ENCODE measurements around the gene SCG3. TPM values are rescaled to one million over a fixed set of nuclear protein-coding genes. Genes with fewer than 3 reads are reported as not detected.

The SCG3 gene
- polyA plus RNA-seq, 2 of the 4 experiments (the other 2 are of a cell fraction): 0.03 TPM; not detected in 1

- 85% methylated on average over 5 of the region's 5 CpGs for WGBS (ENCODE audit: missing lambda C conversion rate)
- H3K4me3 ChIP-seq: no peak overlapping the region
- TF ChIP-seq RARB (CRISPR knock-in tag; IDR thresholded peaks at IDR 0.05) (no peak), ZSCAN20 (CRISPR knock-in tag; IDR thresholded peaks at IDR 0.05) (no peak), CTCF (IDR thresholded peaks at IDR 0.05) (peak; percentile 18; the same call in 1 of the 3 replicates), NR3C1 (IDR thresholded peaks at IDR 0.05) (no peak), ZNF302 (CRISPR knock-in tag; IDR thresholded peaks at IDR 0.05) (no peak), KDM1A (IDR thresholded peaks at IDR 0.05; ENCODE audit: low read depth) (no peak), ATOH8 (CRISPR knock-in tag; IDR thresholded peaks at IDR 0.05; ENCODE audit: low read depth) (no peak), RAD21 (conservative IDR thresholded peaks at IDR 0.05 in 1 of 2, IDR thresholded peaks at IDR 0.05 in 1 of 2) (peak; percentile 29 to 41; a peak in 3 of 5 replicates), NFE2L2 (conservative IDR thresholded peaks at IDR 0.05; ENCODE audit: low read length) (no peak), EHMT2 (IDR thresholded peaks at IDR 0.05; ENCODE audit: low read depth) (no peak), JUN (IDR thresholded peaks at IDR 0.05) (no peak), HDAC2 (IDR thresholded peaks at IDR 0.05) (no peak)
- H3K4me1 ChIP-seq: peaks cover 16% of the 10 kb centered on the region
- DNase-seq (ENCODE audit: low read depth in 1 of 2, low spot score in 1 of 2) (no peak), FAIRE-seq (no peak), ATAC-seq (no peak)
- CTCF ChIA-PET: interaction anchor here (0.6 to 9.8 kb wide), 13 partner anchors 7 to 104 kb away, joined by 3 to 73 read pairs (median 4); no protein-coding TSS in a partner anchor
- H3K9me3 ChIP-seq: no peaks in the 10 kb centered on the region
- H3K4me2 ChIP-seq: peak overlapping the region; percentile 95
- no peak overlapping the region for H3K27ac ChIP-seq
- POLR2A ChIA-PET: interaction anchor here (1.1 kb wide), 1 partner anchor 10 kb away, joined by 3 read pairs; no protein-coding TSS in a partner anchor
These were observed 54.1 kb downstream of the SCG3 start for GRCh38 chr15:51735228-51736010.

- Histone ChIP-seq H3K27ac (no peak overlapping the region; a peak in 1 of 6 replicates), H3K4me1 (peaks cover 16% of the 10 kb centered on the region), H3K4me2 (peak overlapping the region; percentile 95), H3K4me3 (peak overlapping the region; percentile 68; the same call in 2 of the 3 replicates), H3K9me3 (no peaks in the 10 kb centered on the region)
- TF ChIP-seq HMGXB4 (CRISPR knock-in tag; IDR thresholded peaks at IDR 0.05; ENCODE audit: borderline replicate concordance) (no peak), ZFP36 (IDR thresholded peaks at IDR 0.05; ENCODE audit: borderline replicate concordance, partially characterized antibody) (no peak), CHD4 (IDR thresholded peaks at IDR 0.05; ENCODE audit: borderline replicate concordance) (no peak), EP300 (IDR thresholded peaks at IDR 0.05) (no peak), RCOR1 (IDR thresholded peaks at IDR 0.05; ENCODE audit: low read depth, low read length) (no peak), HES2 (IDR thresholded peaks at IDR 0.05) (no peak), EHF (CRISPR knock-in tag; IDR thresholded peaks at IDR 0.05) (no peak), TP53 (CRISPR knock-in tag; IDR thresholded peaks at IDR 0.05) (no peak), POLR2A (IDR thresholded peaks at IDR 0.05; ENCODE audit: low read length) (no peak), HEYL (CRISPR knock-in tag; IDR thresholded peaks at IDR 0.05) (no peak), RAD21 (conservative IDR thresholded peaks at IDR 0.05 in 1 of 2, IDR thresholded peaks at IDR 0.05 in 1 of 2) (no peak), ZSCAN20 (CRISPR knock-in tag; IDR thresholded peaks at IDR 0.05) (no peak), E2F6 (IDR thresholded peaks at IDR 0.05; ENCODE audit: borderline replicate concordance, low read depth) (no peak), KDM1A (IDR thresholded peaks at IDR 0.05; ENCODE audit: low read depth) (no peak), FOXS1 (CRISPR knock-in tag; IDR thresholded peaks at IDR 0.05) (no peak)
- FAIRE-seq (no peak), ATAC-seq (no peak), DNase-seq (ENCODE audit: low read depth in 1 of 2, low spot score in 1 of 2) (no peak)
- WGBS (ENCODE audit: missing lambda C conversion rate): 82% methylated on average over 3 of the region's 3 CpGs
- CTCF ChIA-PET: interaction anchor here (0.8 to 9.8 kb wide), 14 partner anchors 9 to 104 kb away, joined by 3 to 73 read pairs (median 4); no protein-coding TSS in a partner anchor
- POLR2A ChIA-PET: interaction anchor here (1.7 kb wide), 1 partner anchor 235 kb away, joined by 6 read pairs; the partner anchor contains the start of gene LEO1
These were observed 54.8 kb downstream of the SCG3 start for GRCh38 chr15:51736069-51736468.

Measured in A549 (cell line).